GM12878 (cell line): ENCODE results near the gene PIP. TPM values are rescaled to one million over a fixed set of nuclear protein-coding genes. Genes with fewer than 3 reads are reported as not detected.
"Not testable (repeated sequence)": the region's sequence is repeated elsewhere in the genome, so short reads cannot be mapped to it uniquely, and the experiment has no call there.

Source experiments
- ATAC-seq: fragments of 200-7000 bp; cut with Tn5 transposase; 3 replicates; pipeline ENCODE4 v1.9.1; 2020; ENCODE audit warnings: mild to moderate bottlenecking, moderate library complexity
- BruUV-seq: library from RNA; stranded (reverse); fragments of 400-500 nt; replicated peaks from 2 replicates; lab custom pipeline; 2021; lab: Mats Ljungman, UMichigan
- CTCF ChIA-PET: fragments of 300-600 bp; sonication (Branson Sonifier 250); formaldehyde crosslinking; extraction: SDS; loops from one replicate; lab custom pipeline; 2021; ENCODE audit warnings: inconsistent platforms; lab: Yijun Ruan, JAX
- POLR2A ChIA-PET: fragments of 350-600 bp; formaldehyde crosslinking; extraction: SDS; loops from one replicate; lab custom pipeline; 2021; ENCODE audit warnings: inconsistent platforms; lab: Charles Lee
- RAD21 ChIA-PET: fragments of 300-600 bp; sonication (Branson Sonifier 250); formaldehyde crosslinking; loops from one replicate; lab custom pipeline; 2023; ENCODE audit warnings: antibody characterized with exemption; ENCODE audit not compliant: unreplicated experiment; lab: Charles Lee
- SMC1A ChIA-PET: fragments of 300-600 bp; sonication (Branson Sonifier 250); formaldehyde crosslinking; loops from one replicate; lab custom pipeline; 2023; ENCODE audit not compliant: unreplicated experiment, uncharacterized antibody; lab: Charles Lee
- DNase-seq: peaks from one replicate; pipeline ENCODE4 v3.0.0-alpha.2; 2011; ENCODE audit warnings: low read depth, low spot score
- FAIRE-seq: peaks from 3 replicates; lab custom pipeline; 2011; peaks lifted over from hg19 to GRCh38; lab: Jason Lieb, UNC
- H2AFZ ChIP-seq: 2 replicates; pipeline ENCODE4 v1.6.0; 2011; ENCODE audit warnings: low read depth, low read length, control low read depth; ENCODE audit not compliant: control insufficient read depth
- H3K27ac ChIP-seq: 2 replicates; pipeline ENCODE4 v1.5.1; 2011; ENCODE audit warnings: control low read depth; ENCODE audit not compliant: control insufficient read depth, insufficient read depth
- H3K27me3 ChIP-seq, 2 experiments: replicated peaks in 1 of 2; 2 replicates each; pipeline versions ENCODE4 v1.6.0 to v1.6.1; 2011; ENCODE audit warnings: low read length in 1 of 2; ENCODE audit not compliant: control insufficient read depth in 2 of 2, insufficient read depth in 2 of 2
- H3K36me3 ChIP-seq, 2 experiments: 2 replicates each; pipeline ENCODE4 v1.5.1; 2011; ENCODE audit warnings: low read length in 1 of 2; ENCODE audit not compliant: control insufficient read depth in 2 of 2, insufficient read depth in 2 of 2
- H3K4me1 ChIP-seq: 2 replicates; pipeline ENCODE4 v1.6.1; 2011; ENCODE audit warnings: mild to moderate bottlenecking, low read length, moderate library complexity, mixed read lengths; ENCODE audit not compliant: control insufficient read depth, insufficient read depth
- H3K4me2 ChIP-seq: 2 replicates; pipeline ENCODE4 v1.6.0; 2011; ENCODE audit warnings: control low read depth; ENCODE audit not compliant: control insufficient read depth, insufficient read depth
- H3K4me3 ChIP-seq: fragments of 200-600 bp; sonication (generic); 2 replicates; pipeline ENCODE4 v1.5.1; 2016
- H3K79me2 ChIP-seq: 2 replicates; pipeline ENCODE4 v1.6.0; 2011; ENCODE audit warnings: low read length; ENCODE audit not compliant: control insufficient read depth, insufficient read depth
- H3K9ac ChIP-seq: 2 replicates; pipeline ENCODE4 v1.8.0; 2011; ENCODE audit warnings: low read length, control low read depth, mixed read lengths; ENCODE audit not compliant: control insufficient read depth, insufficient read depth
- H3K9me3 ChIP-seq: replicated peaks from 3 replicates; pipeline ENCODE4 v1.5.1; 2011; ENCODE audit warnings: mild to moderate bottlenecking, low read length; ENCODE audit not compliant: control insufficient read depth, insufficient read depth
- H4K20me1 ChIP-seq: 2 replicates; pipeline ENCODE4 v1.6.0; 2011; ENCODE audit not compliant: control insufficient read depth, insufficient read depth
- E4F1 ChIP-seq: fragments of 450-650 bp; IDR thresholded peaks from 2 replicates; pipeline ENCODE4 v1.6.1; 2018; ENCODE audit warnings: borderline replicate concordance, mild to moderate bottlenecking; ENCODE audit not compliant: partially characterized antibody
- EP300 ChIP-seq, 2 experiments: fragments of 150-350 bp in 1 of 2; IDR thresholded peaks; 2 replicates each; pipeline ENCODE4 v1.6.1; 2011 to 2012; ENCODE audit warnings: low read depth in 2 of 2, low read length in 2 of 2, borderline replicate concordance in 1 of 2, improper control_type of control experiment in 1 of 2, inconsistent platforms in 1 of 2; ENCODE audit not compliant: control insufficient read depth in 1 of 2
- ESRRA ChIP-seq: IDR thresholded peaks from 2 replicates; pipeline ENCODE4 v1.6.1; 2012; ENCODE audit warnings: mild to moderate bottlenecking, low read length, improper control_type of control experiment
- FOXM1 ChIP-seq: IDR thresholded peaks from 2 replicates; pipeline ENCODE4 v1.6.1; 2012; ENCODE audit warnings: low read depth, mild to moderate bottlenecking, inconsistent platforms, low read length, moderate library complexity
- HDAC6 ChIP-seq: fragments of 200-600 bp; sonication (generic); IDR thresholded peaks from one replicate; pipeline ENCODE4 v1.8.0; 2017; ENCODE audit warnings: antibody characterized with exemption; ENCODE audit not compliant: unreplicated experiment
- IKZF2 ChIP-seq, 2 experiments: fragments of 450-650 bp; IDR thresholded peaks; 2 replicates each; pipeline ENCODE4 v1.6.1; 2017; ENCODE audit warnings: mild to moderate bottlenecking in 2 of 2, moderate library complexity in 2 of 2
- NFYB ChIP-seq: IDR thresholded peaks from 2 replicates; pipeline ENCODE4 v1.6.1; 2011; ENCODE audit warnings: low read depth, mild to moderate bottlenecking, low read length, improper control_type of control experiment, moderate library complexity; ENCODE audit not compliant: insufficient read depth
- RAD21 ChIP-seq: IDR thresholded peaks from 2 replicates; pipeline ENCODE4 v1.6.1; 2011; ENCODE audit warnings: mild to moderate bottlenecking, low read depth, low read length, moderate library complexity; ENCODE audit not compliant: insufficient read depth
- SIX5 ChIP-seq: IDR thresholded peaks from 2 replicates; pipeline ENCODE4 v1.6.1; 2011; ENCODE audit warnings: mild to moderate bottlenecking, low read depth, low read length, moderate library complexity; ENCODE audit not compliant: severe bottlenecking
- TBL1XR1 ChIP-seq: IDR thresholded peaks from 2 replicates; pipeline ENCODE4 v1.6.1; 2012; ENCODE audit warnings: low read depth, low read length, improper control_type of control experiment
- TCF7 ChIP-seq: IDR thresholded peaks from 2 replicates; pipeline ENCODE4 v1.6.1; 2014; ENCODE audit warnings: antibody characterized with exemption, borderline replicate concordance
- ZBTB33 ChIP-seq: fragments of 450-650 bp; IDR thresholded peaks from 2 replicates; pipeline ENCODE4 v1.6.1; 2017; ENCODE audit warnings: mild to moderate bottlenecking
- WGBS: methylation state at CpG from one replicate; pipeline ENCODE4 v1.1.6; 2016; ENCODE audit warnings: low lambda C conversion rate; ENCODE audit not compliant: insufficient replicate concordance, insufficient coverage; ENCODE audit errors: missing lambda C conversion rate; 5-methylcytosine and 5-hydroxymethylcytosine counted together
- in situ Hi-C: fragments of 300-500 bp; cut with MboI; formaldehyde crosslinking; loops from 9 replicates; pipeline ENCODE4 v1.14.3; 2018; ENCODE audit warnings: mixed read lengths
- intact Hi-C: fragments of 100-400 bp; cut with micrococcal nuclease; formaldehyde crosslinking; loops from one replicate; pipeline ENCODE4 v1.14.2; 2022; ENCODE audit not compliant: unreplicated experiment
- polyA plus RNA-seq, 11 experiments: library from polyadenylated mRNA; depleted of rRNA in 4 of 11; unstranded in 6 of 11; stranded (reverse) in 5 of 11; fragments of >200 nt; fragmentation: Nextera tagmentation in 4 of 11; fragmentation: Illumina TruSeq in 1 of 11; extraction: Ambion mirVana in 4 of 11; extraction: Trizol in 1 of 11; gene quantifications; 1 replicate in 1 of 11; 2 replicates in 10 of 11; pipeline versions ENCODE4 v1.2.1 to v1.2.3, GENCODE V29; 2011 to 2016; ENCODE audit warnings: inconsistent platforms in 2 of 11, missing spikeins in 2 of 11, low read depth in 1 of 11
- total RNA-seq, 4 experiments: library from RNA; depleted of rRNA in 3 of 4; stranded (reverse); fragments of >200 nt in 3 of 4; fragmentation: Illumina TruSeq in 1 of 4; extraction: Trizol in 1 of 4; gene quantifications; 2 replicates each; pipeline versions ENCODE4 v1.2.1 to v1.2.3, GENCODE V29; 2013 to 2021

Gene PIP
- total and polyA plus RNA-seq, 10 of the 15 experiments (the other 5 are each of a cell fraction or from before 2014, with no cell fraction given): not detected

- H3K36me3 ChIP-seq, CTCF ChIA-PET, intact Hi-C loops, H3K9ac ChIP-seq, H3K27me3 ChIP-seq, H3K9me3 ChIP-seq, BruUV-seq, H3K79me2 ChIP-seq, H3K4me1 ChIP-seq, H2AFZ ChIP-seq, POLR2A ChIA-PET, RAD21 ChIA-PET, H3K27ac ChIP-seq, FAIRE-seq, SMC1A ChIA-PET, ATAC-seq, DNase-seq, H3K4me3 ChIP-seq, H4K20me1 ChIP-seq, in situ Hi-C loops, H3K4me2 ChIP-seq: not testable (repeated sequence)
- 63% methylated on average over 16 of the region's 16 CpGs for WGBS
These were observed 43.2 kb upstream of the PIP start for GRCh38 chr7:143088549-143089231.

GRCh38 chr7:143096146-143096545, 35.7 kb upstream of the PIP start:
- intact Hi-C loops: loop anchor here (5.0 kb wide), 1 partner anchor 51 kb away; no protein-coding TSS in a partner anchor
- no peak overlapping the region for H3K4me2 ChIP-seq
- no peak overlapping the region for H3K27ac ChIP-seq
- no peak overlapping the region for H3K9ac ChIP-seq
- SMC1A ChIA-PET: no interaction called here
- no peaks in the 10 kb centered on the region for H3K27me3 ChIP-seq
- ATAC-seq (no peak), DNase-seq (no peak), FAIRE-seq (no peak)
- RAD21 ChIA-PET: no interaction called here
- BruUV-seq: no TSS peak
- TF ChIP-seq ESRRA (no peak), SIX5 (no peak), FOXM1 (no peak), TBL1XR1 (no peak), NFYB (no peak), HDAC6 (no peak), IKZF2 (IDR thresholded peaks at IDR 0.05) (no peak), TCF7 (no peak), RAD21 (no peak), ZBTB33 (no peak), EP300 (IDR thresholded peaks at IDR 0.05; ENCODE audit: borderline replicate concordance in 1 of 2, control insufficient read depth in 1 of 2, low read depth in 2 of 2, low read length in 2 of 2) (no peak), E4F1 (no peak)
- H2AFZ ChIP-seq: no peak overlapping the region
- CTCF ChIA-PET: no interaction called here
- in situ Hi-C loops: no loop called here
- H3K4me3 ChIP-seq: no peak overlapping the region
- H3K36me3 ChIP-seq: no peaks in the 10 kb centered on the region
- WGBS: 5% methylated on average over 2 of the region's 2 CpGs
- no peaks in the 10 kb centered on the region for H4K20me1 ChIP-seq
- no peaks in the 10 kb centered on the region for H3K4me1 ChIP-seq
- H3K9me3 ChIP-seq: no peaks in the 10 kb centered on the region
- no peaks in the 10 kb centered on the region for H3K79me2 ChIP-seq
- POLR2A ChIA-PET: interaction anchor here (0.7 kb wide), 1 partner anchor 16 kb away, joined by 3 read pairs; no protein-coding TSS in a partner anchor
